ENCODE data around the gene APBA2. TPM values are rescaled to one million over a fixed set of nuclear protein-coding genes. Genes with fewer than 3 reads are reported as not detected.
"Not testable (repeated sequence)": the region's sequence is repeated elsewhere in the genome, so short reads cannot be mapped to it uniquely, and the experiment has no call there.

Gene APBA2
- total RNA-seq, 2 experiments from 2014 or later: 12.8 to 17.5 TPM

GRCh38 chr15:28889871-28890270 lies 4.1 kb downstream of the APBA2 start:
- intact Hi-C loops (cut with DNase I, micrococcal nuclease): loop anchor here (5.0 kb wide), 5 partner anchors 32 to 197 kb away; no protein-coding TSS in a partner anchor
- ATAC-seq; H3K9me3 Mint-ChIP-seq (ENCODE audit: low read depth); H3K27me3 Mint-ChIP-seq; POLR2A ChIA-PET; DNase-seq; H3K4me3 Mint-ChIP-seq; H3K36me3 Mint-ChIP-seq (ENCODE audit: low read depth): not testable (repeated sequence)
- Mint-ChIP-seq H3K27ac (peak overlapping the region; percentile 87), H3K4me1 (peaks cover 62% of the 10 kb centered on the region)
- CTCF ChIA-PET: interaction anchor here (1.0 to 3.0 kb wide), 2 partner anchors 13 to 212 kb away, joined by 6 to 10 read pairs; no protein-coding TSS in a partner anchor

GRCh38 chr15:28890291-28890690 lies 4.5 kb downstream of the APBA2 start:
- ATAC-seq; DNase-seq; H3K27me3 Mint-ChIP-seq; intact Hi-C loops (cut with DNase I, micrococcal nuclease); H3K9me3 Mint-ChIP-seq (ENCODE audit: low read depth); H3K36me3 Mint-ChIP-seq (ENCODE audit: low read depth); POLR2A ChIA-PET: not testable (repeated sequence)
- Mint-ChIP-seq H3K4me3 (peak overlapping the region; percentile 22), H3K27ac (peak overlapping the region; percentile 87), H3K4me1 (peaks cover 59% of the 10 kb centered on the region)
- CTCF ChIA-PET: interaction anchor here (0.7 to 3.0 kb wide), 3 partner anchors 13 to 250 kb away, joined by 4 to 10 read pairs (median 6); no protein-coding TSS in a partner anchor

GRCh38 chr15:28890711-28891495 lies 5.1 kb downstream of the APBA2 start:
- Mint-ChIP-seq H3K27ac (peak overlapping the region; percentile 87), H3K4me1 (peaks cover 59% of the 10 kb centered on the region), H3K9me3 (ENCODE audit: low read depth) (no peaks in the 10 kb centered on the region), H3K4me3 (peak overlapping the region; percentile 22), H3K36me3 (ENCODE audit: low read depth) (no peaks in the 10 kb centered on the region), H3K27me3 (no peaks in the 10 kb centered on the region)
- ChIA-PET CTCF (interaction anchor here (0.6 to 3.0 kb wide), 4 partner anchors 12 to 249 kb away, joined by 3 to 10 read pairs (median 5); no protein-coding TSS in a partner anchor), POLR2A (interaction anchor here (0.6 kb wide), 1 partner anchor 69 kb away, joined by 4 read pairs; no protein-coding TSS in a partner anchor)
- DNase-seq (peak; percentile 54), ATAC-seq (peak; percentile 57)
- intact Hi-C loops (cut with DNase I, micrococcal nuclease): no loop called here

GRCh38 chr15:28891588-28891987 lies 5.8 kb downstream of the APBA2 start:
- POLR2A ChIA-PET: no interaction called here
- Mint-ChIP-seq H3K27ac (peak overlapping the region; percentile 87), H3K4me1 (peaks cover 59% of the 10 kb centered on the region), H3K36me3 (ENCODE audit: low read depth) (no peaks in the 10 kb centered on the region), H3K4me3 (peak overlapping the region; percentile 22), H3K27me3 (no peaks in the 10 kb centered on the region), H3K9me3 (ENCODE audit: low read depth) (no peaks in the 10 kb centered on the region)
- intact Hi-C loops (cut with DNase I, micrococcal nuclease): no loop called here
- CTCF ChIA-PET: interaction anchor here (0.6 to 3.0 kb wide), 2 partner anchors 12 to 208 kb away, joined by 3 to 10 read pairs; no protein-coding TSS in a partner anchor
- DNase-seq (no peak), ATAC-seq (peak; percentile 30)

- ATAC-seq (no peak), DNase-seq (no peak)
- Mint-ChIP-seq H3K36me3 (ENCODE audit: low read depth) (no peaks in the 10 kb centered on the region), H3K4me3 (no peak overlapping the region), H3K27me3 (no peaks in the 10 kb centered on the region), H3K4me1 (peaks cover 56% of the 10 kb centered on the region), H3K27ac (no peak overlapping the region), H3K9me3 (ENCODE audit: low read depth) (no peaks in the 10 kb centered on the region)
- intact Hi-C loops (cut with DNase I, micrococcal nuclease): no loop called here
- POLR2A ChIA-PET: no interaction called here
- CTCF ChIA-PET: no interaction called here
These were observed 7.2 kb downstream of the APBA2 start for GRCh38 chr15:28892789-28893610.

GRCh38 chr15:28894631-28895030 lies 8.9 kb downstream of the APBA2 start:
- DNase-seq: no peak
- no peaks in the 10 kb centered on the region for H3K36me3 Mint-ChIP-seq (ENCODE audit: low read depth)
- CTCF ChIA-PET: no interaction called here

GRCh38 chr15:28895146-28895545 lies 9.4 kb downstream of the APBA2 start:
- Mint-ChIP-seq H3K27ac (no peak overlapping the region), H3K4me1 (peaks cover 52% of the 10 kb centered on the region), H3K4me3 (no peak overlapping the region), H3K36me3 (ENCODE audit: low read depth) (no peaks in the 10 kb centered on the region), H3K9me3 (ENCODE audit: low read depth) (no peaks in the 10 kb centered on the region), H3K27me3 (no peaks in the 10 kb centered on the region)
- no peak for DNase-seq
- intact Hi-C loops (cut with DNase I, micrococcal nuclease): no loop called here
- no peak for ATAC-seq
- CTCF ChIA-PET: no interaction called here
- POLR2A ChIA-PET: no interaction called here

More at GRCh38 chr15:28894631-28895030, 8.9 kb downstream of the APBA2 start:
- intact Hi-C loops (cut with DNase I, micrococcal nuclease): no loop called here
- Mint-ChIP-seq H3K9me3 (ENCODE audit: low read depth) (no peaks in the 10 kb centered on the region), H3K27me3 (no peaks in the 10 kb centered on the region), H3K4me3 (no peak overlapping the region), H3K27ac (no peak overlapping the region), H3K4me1 (peaks cover 57% of the 10 kb centered on the region)
- no peak for ATAC-seq
- POLR2A ChIA-PET: no interaction called here

- ATAC-seq (no peak), DNase-seq (no peak)
- Mint-ChIP-seq H3K4me3 (no peak overlapping the region), H3K27me3 (no peaks in the 10 kb centered on the region), H3K27ac (no peak overlapping the region), H3K36me3 (ENCODE audit: low read depth) (no peaks in the 10 kb centered on the region), H3K4me1 (peaks cover 51% of the 10 kb centered on the region), H3K9me3 (ENCODE audit: low read depth) (no peaks in the 10 kb centered on the region)
- intact Hi-C loops (cut with DNase I, micrococcal nuclease): no loop called here
- ChIA-PET POLR2A (no interaction called here), CTCF (no interaction called here)
These were observed 9.8 kb downstream of the APBA2 start for GRCh38 chr15:28895566-28895965.

GRCh38 chr15:28896951-28897350 lies 11.2 kb downstream of the APBA2 start:
- intact Hi-C loops (cut with DNase I, micrococcal nuclease): no loop called here
- ATAC-seq: peak; percentile 36
- Mint-ChIP-seq H3K36me3 (ENCODE audit: low read depth) (no peaks in the 10 kb centered on the region), H3K27ac (no peak overlapping the region), H3K4me1 (peaks cover 43% of the 10 kb centered on the region), H3K4me3 (no peak overlapping the region), H3K9me3 (ENCODE audit: low read depth) (no peaks in the 10 kb centered on the region), H3K27me3 (no peaks in the 10 kb centered on the region)
- DNase-seq: no peak
- CTCF ChIA-PET: no interaction called here
- POLR2A ChIA-PET: no interaction called here

- no peaks in the 10 kb centered on the region for H3K9me3 Mint-ChIP-seq (ENCODE audit: low read depth)
- no peak overlapping the region for H3K27ac Mint-ChIP-seq
- peaks cover 48% of the 10 kb centered on the region for H3K4me1 Mint-ChIP-seq
- intact Hi-C loops (cut with DNase I, micrococcal nuclease): no loop called here
- H3K4me3 Mint-ChIP-seq: no peak overlapping the region
- no peaks in the 10 kb centered on the region for H3K27me3 Mint-ChIP-seq
- H3K36me3 Mint-ChIP-seq (ENCODE audit: low read depth): no peaks in the 10 kb centered on the region
- no peak for DNase-seq
- POLR2A ChIA-PET: no interaction called here
- ATAC-seq: no peak
- CTCF ChIA-PET: interaction anchor here (0.6 kb wide), 1 partner anchor 13 kb away, joined by 3 read pairs; no protein-coding TSS in a partner anchor
These were observed 12.2 kb downstream of the APBA2 start for GRCh38 chr15:28897861-28898585.

- Mint-ChIP-seq H3K4me3 (no peak overlapping the region), H3K4me1 (peaks cover 53% of the 10 kb centered on the region), H3K36me3 (ENCODE audit: low read depth) (no peaks in the 10 kb centered on the region), H3K27me3 (no peaks in the 10 kb centered on the region), H3K9me3 (ENCODE audit: low read depth) (no peaks in the 10 kb centered on the region), H3K27ac (no peak overlapping the region)
- ATAC-seq: no peak
- no peak for DNase-seq
- ChIA-PET POLR2A (no interaction called here), CTCF (interaction anchor here (0.6 to 1.1 kb wide), 2 partner anchors 12 to 75 kb away, joined by 3 read pairs; no protein-coding TSS in a partner anchor)
- intact Hi-C loops (cut with DNase I, micrococcal nuclease): no loop called here
These were observed 13.4 kb downstream of the APBA2 start for GRCh38 chr15:28899061-28899738.
